Heart left ventricle (tissue), 16 donors: Measurements from ENCODE around the gene MAST4. TPM values are rescaled to one million over a fixed set of nuclear protein-coding genes. Genes with fewer than 3 reads are reported as not detected.

Source experiments
- ATAC-seq, 4 donors: fragments of 200-7000 bp; cut with Tn5 transposase; one replicate each; pipeline ENCODE4 v1.9.1; 2020 to 2022; ENCODE audit warnings: moderate library complexity in 4 of 4, mild to moderate bottlenecking in 3 of 4, moderate number of reproducible peaks in 1 of 4
- DNase-seq, 5 donors: peaks; one replicate each; pipeline ENCODE4 v3.0.0-alpha.2; 2020
- H3K27ac ChIP-seq, 12 donors: fragments of 200-600 bp; sonication (generic) in 4 of 12; one replicate each; pipeline versions ENCODE4 v1.5.0 to v1.8.0; 2016 to 2022; ENCODE audit warnings: mild to moderate bottlenecking in 2 of 12
- H3K27me3 ChIP-seq, 9 donors: fragments of 200-600 bp; sonication (generic) in 2 of 9; one replicate each; pipeline versions ENCODE4 v1.5.1 to v1.8.0; 2016 to 2022; ENCODE audit warnings: mild to moderate bottlenecking in 3 of 9
- H3K36me3 ChIP-seq, 9 donors: fragments of 200-600 bp; sonication (generic) in 2 of 9; one replicate each; pipeline versions ENCODE4 v1.5.0 to v1.8.0; 2018 to 2022; ENCODE audit warnings: mild to moderate bottlenecking in 2 of 9
- H3K4me1 ChIP-seq, 12 donors: fragments of 200-600 bp; sonication (generic) in 4 of 12; one replicate each; pipeline versions ENCODE4 v1.5.0 to v1.8.0; 2016 to 2022; ENCODE audit warnings: mild to moderate bottlenecking in 3 of 12
- H3K4me3 ChIP-seq, 12 donors: fragments of 200-600 bp; sonication (generic) in 4 of 12; one replicate each; pipeline versions ENCODE4 v1.5.0 to v1.8.0; 2017 to 2022; ENCODE audit warnings: mild to moderate bottlenecking in 9 of 12, moderate library complexity in 4 of 12
- H3K9me3 ChIP-seq, 12 donors: fragments of 200-600 bp; sonication (generic) in 4 of 12; one replicate each; pipeline versions ENCODE4 v1.5.0 to v1.8.0; 2016 to 2022; ENCODE audit warnings: mild to moderate bottlenecking in 1 of 12
- CTCF ChIP-seq, 12 donors: fragments of 200-600 bp; sonication (generic) in 4 of 12; IDR thresholded peaks; one replicate each; pipeline versions ENCODE4 v1.5.0 to v1.8.0; 2018 to 2022; ENCODE audit warnings: antibody characterized with exemption in 12 of 12, mild to moderate bottlenecking in 5 of 12
- POLR2A ChIP-seq, 2 donors: fragments of 450-650 bp; IDR thresholded peaks; one replicate each; pipeline ENCODE4 v1.6.1; 2017; ENCODE audit warnings: antibody characterized with exemption in 2 of 2, mild to moderate bottlenecking in 2 of 2, moderate library complexity in 2 of 2
- WGBS, 4 donors: extraction: QIAGEN DNeasy Blood & Tissue Kit in 2 of 4; methylation state at CpG; one replicate each; pipeline versions ENCODE4 v1.1.5 to v1.1.7; 2013 to 2018; 5-methylcytosine and 5-hydroxymethylcytosine counted together
- intact Hi-C, 10 donors: fragments of 100-400 bp; cut with DNase I; formaldehyde crosslinking; loops; one replicate each; pipeline versions ENCODE4 v1.11.1 to v1.14.2; 2022
- polyA plus RNA-seq, 2 donors: library from polyadenylated mRNA; stranded (reverse); fragments of 200-250 nt; gene quantifications; one replicate each; pipeline ENCODE4 v1.2.3, GENCODE V29; 2013
- total RNA-seq, 9 donors: library from RNA; depleted of rRNA in 2 of 9; stranded (reverse); fragments of >200 nt in 2 of 9; fragmentation: NEBNext Ultra II Directional in 3 of 9; extraction: Animal tissue kit (Norgen Biotek cat#: 25700) in 3 of 9; gene quantifications; one replicate each; pipeline versions ENCODE4 v1.1.0 to v1.2.4, GENCODE V29; 2016 to 2023
- donor health status: ischemic (EF 13 %, LVEDD 7.1; RV severe dilation, severe dysfunction).
- donor health status: healthy with polysubstance abuse.
- donor health status: DM: no; HTN: yes; CAD: no.
- donor health status: DM: no; HTN: no; CAD: no.
- donor health status: ischemic (EF 25% LVEDD 6.9; RV normal size, moderate dysfunction).
- donor health status: ischemic (EF 25% LVEDD 5.7; RV mildly dilated, moderate dysfunction).
- donor health status: healthy.
- donor health status: DM: yes; HTN: yes; CAD: no.
- donor health status: ischemic (EF 35%, LVEDD 5.7; RV mildly dilated, moderate dysfunction).
- donor health status: nonischemic (EF 11% LVEDD 7.7; RV severe dilation, severe dysfunction).
- donor health status: DM: yes; HTN: yes; CAD: no.
- donor health status: PGD.
- donor health status: ischemic (EF 29% LVEDD 5.4; RV normal size, mild dysfunction).
- donor health status: nonischemic (EF 23%, LVEDD 6.1; RV moderate dilation, normal function).

MAST4 gene
- total and polyA plus RNA-seq, 11 donors = 26.8 to 96.2 (median 68.1) TPM

GRCh38 chr5:66810151-66810550 lies 214.0 kb downstream of the MAST4 start:
- Histone ChIP-seq H3K27ac (no peak overlapping the region), H3K27me3 (no peaks in the 10 kb centered on the region), H3K4me3 (no peak overlapping the region), H3K36me3 (no peaks in the 10 kb centered on the region), H3K4me1 (peaks cover 0 to 16% (median 5%) of the 10 kb centered on the region in 12 donors), H3K9me3 (no peaks in the 10 kb centered on the region)
- TF ChIP-seq POLR2A (IDR thresholded peaks at IDR 0.05) = no peak
- no peak for TF ChIP-seq CTCF (IDR thresholded peaks at IDR 0.05)
- ATAC-seq (no peak), DNase-seq (no peak)
- 76 to 84% (median 83%) methylated on average over 6 of the region's 6 CpGs for WGBS, 4 donors
- intact Hi-C loops = loop anchor here in 8 of 10 donors (5.0 to 10.0 kb wide), 7 partner anchors 52 to 347 kb away; no protein-coding TSS in a partner anchor

GRCh38 chr5:66810848-66811261 lies 214.7 kb downstream of the MAST4 start:
- Histone ChIP-seq H3K27me3 (no peaks in the 10 kb centered on the region), H3K9me3 (no peaks in the 10 kb centered on the region), H3K36me3 (no peaks in the 10 kb centered on the region), H3K4me1 (peaks cover 0 to 16% (median 5%) of the 10 kb centered on the region in 12 donors), H3K4me3 (no peak overlapping the region), H3K27ac (no peak overlapping the region)
- no peak for TF ChIP-seq POLR2A (IDR thresholded peaks at IDR 0.05)
- no peak for TF ChIP-seq CTCF (IDR thresholded peaks at IDR 0.05)
- DNase-seq (no peak), ATAC-seq (peak in 2 of 4 donors; percentile 27 to 42)
- intact Hi-C loops = loop anchor here in 8 of 10 donors (5.0 to 10.0 kb wide), 7 partner anchors 51 to 346 kb away; no protein-coding TSS in a partner anchor
- WGBS, 4 donors = 53 to 70% (median 61%) methylated on average over 5 to 6 of the region's 6 CpGs

GRCh38 chr5:66812291-66812690 lies 216.1 kb downstream of the MAST4 start:
- H3K4me1 ChIP-seq = peaks cover 0 to 16% (median 4%) of the 10 kb centered on the region in 12 donors
- no peak overlapping the region for H3K27ac ChIP-seq
- DNase-seq (no peak), ATAC-seq (no peak)
- H3K9me3 ChIP-seq = no peaks in the 10 kb centered on the region
- TF ChIP-seq POLR2A (IDR thresholded peaks at IDR 0.05) (no peak), CTCF (IDR thresholded peaks at IDR 0.05) (no peak)
- WGBS, 4 donors = 67 to 85% (median 82%) methylated on average over 8 of the region's 8 CpGs
- H3K27me3 ChIP-seq = no peaks in the 10 kb centered on the region
- no peak overlapping the region for H3K4me3 ChIP-seq
- no peaks in the 10 kb centered on the region for H3K36me3 ChIP-seq
- intact Hi-C loops = loop anchor here in 8 of 10 donors (2.0 to 10.0 kb wide), 8 partner anchors 50 to 397 kb away; no protein-coding TSS in a partner anchor

GRCh38 chr5:66813306-66813705 lies 217.1 kb downstream of the MAST4 start:
- DNase-seq = no peak
- Histone ChIP-seq H3K4me3 (no peak overlapping the region), H3K27me3 (no peaks in the 10 kb centered on the region), H3K9me3 (no peaks in the 10 kb centered on the region), H3K4me1 (peaks cover 0 to 17% (median 4%) of the 10 kb centered on the region in 12 donors), H3K27ac (no peak overlapping the region), H3K36me3 (no peaks in the 10 kb centered on the region)
- TF ChIP-seq CTCF (IDR thresholded peaks at IDR 0.05) = no peak
- TF ChIP-seq POLR2A (IDR thresholded peaks at IDR 0.05) = no peak
- ATAC-seq = no peak
- intact Hi-C loops = loop anchor here in 8 of 10 donors (2.0 to 10.0 kb wide), 8 partner anchors 49 to 395 kb away; no protein-coding TSS in a partner anchor
- 42 to 74% (median 60%) methylated on average over 1 of the region's 1 CpG for WGBS, 4 donors
